GM06990 (cell line): Measurements from ENCODE around the gene BTN3A1.

Experiments
- DNase-seq: peaks from one replicate; pipeline ENCODE4 v3.0.0-alpha.2; 2011; ENCODE audit not compliant: insufficient read length; ENCODE audit errors: extremely low read depth
- H3K27me3 ChIP-seq: replicated peaks from 2 replicates; pipeline ENCODE4 v1.6.0; 2011; ENCODE audit warnings: low read length; ENCODE audit not compliant: control insufficient read depth, insufficient read depth
- H3K36me3 ChIP-seq: 2 replicates; pipeline ENCODE4 v1.5.1; 2011; ENCODE audit warnings: low read length; ENCODE audit not compliant: control insufficient read depth, insufficient read depth
- H3K4me3 ChIP-seq: replicated peaks from 2 replicates; pipeline ENCODE4 v1.5.1; 2011; ENCODE audit warnings: low read depth, mild to moderate bottlenecking, control low read depth, low read length
- CTCF ChIP-seq: IDR thresholded peaks from 2 replicates; pipeline ENCODE4 v1.5.1; 2011; ENCODE audit warnings: low read length, control low read depth, mild to moderate bottlenecking, inconsistent platforms; ENCODE audit not compliant: insufficient read depth, poor library complexity, severe bottlenecking

The BTN3A1 gene

GRCh38 chr6:26408828-26409730 lies 7.0 kb downstream of the BTN3A1 start:
- Histone ChIP-seq H3K36me3 (peaks cover 25% of the 10 kb centered on the region), H3K27me3 (no peaks in the 10 kb centered on the region), H3K4me3 (no peak overlapping the region)
- TF ChIP-seq CTCF: no peak
- DNase-seq: no peak

- Histone ChIP-seq H3K4me3 (no peak overlapping the region), H3K27me3 (no peaks in the 10 kb centered on the region), H3K36me3 (peaks cover 21% of the 10 kb centered on the region)
- TF ChIP-seq CTCF: no peak
- DNase-seq: no peak
Observed at GRCh38 chr6:26411751-26412150, 9.7 kb downstream of the BTN3A1 start.

GRCh38 chr6:26412228-26412627 lies 10.2 kb downstream of the BTN3A1 start:
- no peak overlapping the region for H3K4me3 ChIP-seq
- peaks cover 16% of the 10 kb centered on the region for H3K36me3 ChIP-seq
- no peak for TF ChIP-seq CTCF
- DNase-seq: no peak
- H3K27me3 ChIP-seq: no peaks in the 10 kb centered on the region

- TF ChIP-seq CTCF: no peak
- Histone ChIP-seq H3K4me3 (no peak overlapping the region), H3K36me3 (peaks cover 12% of the 10 kb centered on the region), H3K27me3 (no peaks in the 10 kb centered on the region)
- no peak for DNase-seq
Observed at GRCh38 chr6:26412954-26413353, 10.9 kb downstream of the BTN3A1 start.

GRCh38 chr6:26414281-26414680 lies 12.2 kb downstream of the BTN3A1 start:
- Histone ChIP-seq H3K27me3 (no peaks in the 10 kb centered on the region), H3K36me3 (peaks cover 10% of the 10 kb centered on the region), H3K4me3 (no peak overlapping the region)
- no peak for DNase-seq
- TF ChIP-seq CTCF: no peak
